WTC11 (cell line): ENCODE data around the gene CDIP1. TPM values are rescaled to one million over a fixed set of nuclear protein-coding genes. Genes with fewer than 3 reads are reported as not detected.

Experiments used
- ATAC-seq: fragments of 200-7000 bp; cut with Tn5 transposase; 2 replicates; pipeline ENCODE4 v1.10.0; 2021; ENCODE audit warnings: mild to moderate bottlenecking, moderate library complexity
- CTCF ChIA-PET: fragments of 300-600 bp; sonication (Branson Sonifier 250); formaldehyde crosslinking; loops from one replicate; lab custom pipeline; 2021; ENCODE audit warnings: antibody characterized with exemption; lab: Charles Lee
- POLR2A ChIA-PET: fragments of 350-600 bp; sonication (Branson Sonifier 250); formaldehyde crosslinking; loops from one replicate; lab custom pipeline; 2021; ENCODE audit warnings: antibody characterized with exemption; lab: Charles Lee
- DNase-seq: peaks from one replicate; pipeline ENCODE4 v3.0.0; 2021; ENCODE audit warnings: low spot score
- H3K27ac Mint-ChIP-seq: 2 replicates; pipeline ENCODE4 v1.8.0; 2021; ENCODE audit warnings: mixed read lengths
- H3K27me3 Mint-ChIP-seq: 2 replicates; pipeline ENCODE4 v1.8.0; 2021; ENCODE audit warnings: low read depth, mild to moderate bottlenecking, moderate library complexity, mixed read lengths
- H3K36me3 Mint-ChIP-seq: 2 replicates; pipeline ENCODE4 v1.8.0; 2021; ENCODE audit warnings: mixed read lengths
- H3K4me1 Mint-ChIP-seq: 2 replicates; pipeline ENCODE4 v1.8.0; 2022; ENCODE audit warnings: mixed read lengths
- H3K4me3 Mint-ChIP-seq: 2 replicates; pipeline ENCODE4 v1.8.0; 2021; ENCODE audit warnings: mild to moderate bottlenecking, moderate library complexity, mixed read lengths
- H3K9me3 Mint-ChIP-seq: 2 replicates; pipeline ENCODE4 v1.8.0; 2021; ENCODE audit warnings: mixed read lengths
- ETV6 ChIP-seq: sonication (generic); formaldehyde crosslinking; IDR thresholded peaks from 2 replicates; pipeline ENCODE4 v1.8.1; 2022; ENCODE audit warnings: mild to moderate bottlenecking, missing genetic modification reagents
- FOXK1 ChIP-seq: sonication (generic); formaldehyde crosslinking; IDR thresholded peaks from 2 replicates; pipeline ENCODE4 v1.8.0; 2022; ENCODE audit warnings: mild to moderate bottlenecking, moderate library complexity, missing genetic modification reagents
- FOXP1 ChIP-seq: sonication (generic); formaldehyde crosslinking; IDR thresholded peaks from 2 replicates; pipeline ENCODE4 v1.8.0; 2022; ENCODE audit warnings: missing genetic modification reagents, mild to moderate bottlenecking, moderate library complexity, borderline replicate concordance
- HMGA2 ChIP-seq: fragments of 250-450 bp; sonication (Bioruptor Pico); IDR thresholded peaks from 2 replicates; pipeline ENCODE4 v1.4.0; 2021; ENCODE audit warnings: mild to moderate bottlenecking, moderate library complexity
- KAT7 ChIP-seq: sonication (generic); formaldehyde crosslinking; IDR thresholded peaks from 2 replicates; pipeline ENCODE4 v1.8.1; 2023; ENCODE audit warnings: missing genetic modification reagents, mild to moderate bottlenecking, borderline replicate concordance
- TEAD1 ChIP-seq: sonication (generic); formaldehyde crosslinking; IDR thresholded peaks from 2 replicates; pipeline ENCODE4 v1.8.0; 2022; ENCODE audit warnings: mild to moderate bottlenecking, missing genetic modification reagents
- TP53 ChIP-seq: sonication (generic); formaldehyde crosslinking; IDR thresholded peaks from 2 replicates; pipeline ENCODE4 v1.8.1; 2023; ENCODE audit warnings: mild to moderate bottlenecking, missing genetic modification reagents
- total RNA-seq: library from RNA; stranded (reverse); gene quantifications from 3 replicates; pipeline ENCODE4 v1.2.3, GENCODE V29; 2021
- TF ChIP-seq, protein P1 (sequence below): fragments of 200-600 bp; IDR thresholded peaks from 2 replicates; pipeline ENCODE4 v1.8.0; 2022; ENCODE audit warnings: antibody characterized with exemption
- TF ChIP-seq, protein P2 (sequence below): sonication (generic); formaldehyde crosslinking; IDR thresholded peaks from 2 replicates; pipeline ENCODE4 v1.8.0; 2023; ENCODE audit warnings: missing genetic modification reagents, mild to moderate bottlenecking, borderline replicate concordance
- TF ChIP-seq, protein P3 (sequence below): sonication (generic); formaldehyde crosslinking; IDR thresholded peaks from 2 replicates; pipeline ENCODE4 v1.8.1; 2023; ENCODE audit warnings: mild to moderate bottlenecking, moderate library complexity, missing genetic modification reagents
- TF ChIP-seq, protein P4 (sequence below): fragments of 250-450 bp; sonication (Bioruptor Pico); IDR thresholded peaks from 2 replicates; pipeline ENCODE4 v1.9.0; 2021; ENCODE audit warnings: mild to moderate bottlenecking
- TF ChIP-seq, protein P5 (sequence below): sonication (generic); formaldehyde crosslinking; IDR thresholded peaks from 2 replicates; pipeline ENCODE4 v1.8.0; 2022; ENCODE audit warnings: mild to moderate bottlenecking, missing genetic modification reagents
- TF ChIP-seq, protein P6 (sequence below): fragments of 250-450 bp; sonication (Bioruptor Pico); IDR thresholded peaks from 2 replicates; pipeline ENCODE4 v1.9.0; 2021; ENCODE audit warnings: mild to moderate bottlenecking
- TF ChIP-seq, protein P7 (sequence below): sonication (generic); formaldehyde crosslinking; IDR thresholded peaks from 2 replicates; pipeline ENCODE4 v1.8.0; 2022; ENCODE audit warnings: mild to moderate bottlenecking, missing genetic modification reagents
- TF ChIP-seq, protein P8 (sequence below): sonication (generic); formaldehyde crosslinking; IDR thresholded peaks from 2 replicates; pipeline ENCODE4 v1.8.0; 2022; ENCODE audit warnings: mild to moderate bottlenecking, missing genetic modification reagents
- TF ChIP-seq, protein P9 (sequence below): sonication (generic); formaldehyde crosslinking; IDR thresholded peaks from 2 replicates; pipeline ENCODE4 v1.8.0; 2023; ENCODE audit warnings: mild to moderate bottlenecking, missing genetic modification reagents

CDIP1 gene
- total RNA-seq, 1 experiment from 2014 or later: 68.9 TPM

DNA sequence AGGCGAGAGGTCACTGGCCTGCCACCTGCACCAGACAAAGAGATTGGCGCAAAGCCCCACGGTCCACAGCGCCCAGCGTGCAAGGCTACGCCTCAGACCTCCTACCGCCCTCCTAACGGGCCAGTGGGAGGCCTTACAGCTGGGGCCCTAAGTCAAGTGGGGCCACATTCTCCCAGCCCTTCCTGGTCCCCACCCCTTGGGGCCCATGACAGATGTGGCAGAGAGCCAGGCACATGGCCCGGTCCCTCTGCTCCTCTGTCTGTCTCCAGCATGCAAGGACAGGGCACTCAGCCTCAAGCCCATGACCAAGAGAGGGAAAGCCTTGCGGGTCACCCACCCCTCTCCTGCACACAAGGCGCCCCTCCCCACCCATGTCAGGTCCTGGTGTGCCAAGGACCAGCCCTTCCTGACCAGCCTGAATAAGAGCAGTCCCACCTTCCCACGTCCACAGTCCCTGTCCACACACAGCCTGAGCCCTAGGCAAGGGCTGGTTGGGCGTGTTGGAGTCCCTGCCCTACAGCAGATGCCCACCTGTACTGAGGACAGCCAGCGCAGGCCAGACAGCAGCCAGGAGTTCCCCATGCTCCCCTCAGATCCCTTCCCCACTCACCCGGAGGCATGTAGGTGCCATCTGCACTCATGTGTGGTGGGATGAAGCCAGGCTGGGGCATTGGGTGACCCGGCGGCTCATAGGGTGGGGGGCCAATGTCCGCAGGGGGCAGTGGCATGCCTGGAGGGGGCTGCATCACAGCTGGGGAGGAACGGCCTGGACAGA is 25.3 kb downstream of the CDIP1 start (continued):
- TF ChIP-seq, protein P1, sequence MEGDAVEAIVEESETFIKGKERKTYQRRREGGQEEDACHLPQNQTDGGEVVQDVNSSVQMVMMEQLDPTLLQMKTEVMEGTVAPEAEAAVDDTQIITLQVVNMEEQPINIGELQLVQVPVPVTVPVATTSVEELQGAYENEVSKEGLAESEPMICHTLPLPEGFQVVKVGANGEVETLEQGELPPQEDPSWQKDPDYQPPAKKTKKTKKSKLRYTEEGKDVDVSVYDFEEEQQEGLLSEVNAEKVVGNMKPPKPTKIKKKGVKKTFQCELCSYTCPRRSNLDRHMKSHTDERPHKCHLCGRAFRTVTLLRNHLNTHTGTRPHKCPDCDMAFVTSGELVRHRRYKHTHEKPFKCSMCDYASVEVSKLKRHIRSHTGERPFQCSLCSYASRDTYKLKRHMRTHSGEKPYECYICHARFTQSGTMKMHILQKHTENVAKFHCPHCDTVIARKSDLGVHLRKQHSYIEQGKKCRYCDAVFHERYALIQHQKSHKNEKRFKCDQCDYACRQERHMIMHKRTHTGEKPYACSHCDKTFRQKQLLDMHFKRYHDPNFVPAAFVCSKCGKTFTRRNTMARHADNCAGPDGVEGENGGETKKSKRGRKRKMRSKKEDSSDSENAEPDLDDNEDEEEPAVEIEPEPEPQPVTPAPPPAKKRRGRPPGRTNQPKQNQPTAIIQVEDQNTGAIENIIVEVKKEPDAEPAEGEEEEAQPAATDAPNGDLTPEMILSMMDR: no peak

DNA sequence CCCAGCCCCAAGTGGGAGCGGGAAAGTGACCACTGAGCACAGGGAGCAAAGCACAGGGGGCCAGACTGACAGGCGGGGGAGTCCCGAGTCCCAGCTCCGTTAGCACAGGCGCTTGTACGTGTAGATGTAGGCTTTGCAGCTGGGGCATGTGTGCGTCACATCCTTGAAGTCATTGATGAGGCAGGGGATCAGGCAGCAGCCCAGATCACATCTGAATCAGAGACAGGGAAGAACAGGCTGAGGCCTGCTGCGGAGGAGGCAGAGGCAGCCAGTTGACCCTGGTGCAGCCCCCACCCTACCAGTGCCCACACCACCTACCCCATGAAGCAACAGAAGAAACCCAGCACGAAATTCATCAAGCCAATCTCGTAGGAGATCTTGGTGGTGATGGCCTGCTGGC is 26.1 kb downstream of the CDIP1 start:
- DNase-seq (no peak), ATAC-seq (no peak)
- peak overlapping the region; percentile 61; the same call in 1 of the 2 replicates for H3K27ac Mint-ChIP-seq
- no peaks in the 10 kb centered on the region for H3K9me3 Mint-ChIP-seq
- peaks cover 10% of the 10 kb centered on the region; the same call in 1 of the 2 replicates for H3K36me3 Mint-ChIP-seq
- H3K27me3 Mint-ChIP-seq: no peaks in the 10 kb centered on the region
- ChIA-PET POLR2A (interaction anchor here (1.5 kb wide), 1 partner anchor 61 kb away, joined by 3 read pairs; no protein-coding TSS in a partner anchor), CTCF (interaction anchor here (0.6 to 2.0 kb wide), 5 partner anchors 38 to 170 kb away, joined by 3 to 15 read pairs (median 5); no protein-coding TSS in a partner anchor)
- H3K4me1 Mint-ChIP-seq: peaks cover 7% of the 10 kb centered on the region; the same call in 1 of the 2 replicates
- no peak overlapping the region for H3K4me3 Mint-ChIP-seq
- TF ChIP-seq, protein P2, sequence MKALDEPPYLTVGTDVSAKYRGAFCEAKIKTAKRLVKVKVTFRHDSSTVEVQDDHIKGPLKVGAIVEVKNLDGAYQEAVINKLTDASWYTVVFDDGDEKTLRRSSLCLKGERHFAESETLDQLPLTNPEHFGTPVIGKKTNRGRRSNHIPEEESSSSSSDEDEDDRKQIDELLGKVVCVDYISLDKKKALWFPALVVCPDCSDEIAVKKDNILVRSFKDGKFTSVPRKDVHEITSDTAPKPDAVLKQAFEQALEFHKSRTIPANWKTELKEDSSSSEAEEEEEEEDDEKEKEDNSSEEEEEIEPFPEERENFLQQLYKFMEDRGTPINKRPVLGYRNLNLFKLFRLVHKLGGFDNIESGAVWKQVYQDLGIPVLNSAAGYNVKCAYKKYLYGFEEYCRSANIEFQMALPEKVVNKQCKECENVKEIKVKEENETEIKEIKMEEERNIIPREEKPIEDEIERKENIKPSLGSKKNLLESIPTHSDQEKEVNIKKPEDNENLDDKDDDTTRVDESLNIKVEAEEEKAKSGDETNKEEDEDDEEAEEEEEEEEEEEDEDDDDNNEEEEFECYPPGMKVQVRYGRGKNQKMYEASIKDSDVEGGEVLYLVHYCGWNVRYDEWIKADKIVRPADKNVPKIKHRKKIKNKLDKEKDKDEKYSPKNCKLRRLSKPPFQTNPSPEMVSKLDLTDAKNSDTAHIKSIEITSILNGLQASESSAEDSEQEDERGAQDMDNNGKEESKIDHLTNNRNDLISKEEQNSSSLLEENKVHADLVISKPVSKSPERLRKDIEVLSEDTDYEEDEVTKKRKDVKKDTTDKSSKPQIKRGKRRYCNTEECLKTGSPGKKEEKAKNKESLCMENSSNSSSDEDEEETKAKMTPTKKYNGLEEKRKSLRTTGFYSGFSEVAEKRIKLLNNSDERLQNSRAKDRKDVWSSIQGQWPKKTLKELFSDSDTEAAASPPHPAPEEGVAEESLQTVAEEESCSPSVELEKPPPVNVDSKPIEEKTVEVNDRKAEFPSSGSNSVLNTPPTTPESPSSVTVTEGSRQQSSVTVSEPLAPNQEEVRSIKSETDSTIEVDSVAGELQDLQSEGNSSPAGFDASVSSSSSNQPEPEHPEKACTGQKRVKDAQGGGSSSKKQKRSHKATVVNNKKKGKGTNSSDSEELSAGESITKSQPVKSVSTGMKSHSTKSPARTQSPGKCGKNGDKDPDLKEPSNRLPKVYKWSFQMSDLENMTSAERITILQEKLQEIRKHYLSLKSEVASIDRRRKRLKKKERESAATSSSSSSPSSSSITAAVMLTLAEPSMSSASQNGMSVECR: no peak
- TF ChIP-seq, protein P3, sequence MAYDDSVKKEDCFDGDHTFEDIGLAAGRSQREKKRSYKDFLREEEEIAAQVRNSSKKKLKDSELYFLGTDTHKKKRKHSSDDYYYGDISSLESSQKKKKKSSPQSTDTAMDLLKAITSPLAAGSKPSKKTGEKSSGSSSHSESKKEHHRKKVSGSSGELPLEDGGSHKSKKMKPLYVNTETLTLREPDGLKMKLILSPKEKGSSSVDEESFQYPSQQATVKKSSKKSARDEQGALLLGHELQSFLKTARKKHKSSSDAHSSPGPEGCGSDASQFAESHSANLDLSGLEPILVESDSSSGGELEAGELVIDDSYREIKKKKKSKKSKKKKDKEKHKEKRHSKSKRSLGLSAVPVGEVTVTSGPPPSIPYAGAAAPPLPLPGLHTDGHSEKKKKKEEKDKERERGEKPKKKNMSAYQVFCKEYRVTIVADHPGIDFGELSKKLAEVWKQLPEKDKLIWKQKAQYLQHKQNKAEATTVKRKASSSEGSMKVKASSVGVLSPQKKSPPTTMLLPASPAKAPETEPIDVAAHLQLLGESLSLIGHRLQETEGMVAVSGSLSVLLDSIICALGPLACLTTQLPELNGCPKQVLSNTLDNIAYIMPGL (CRISPR knock-in tag): no peak
- TF ChIP-seq ETV6 (CRISPR knock-in tag): no peak
- TF ChIP-seq TP53 (CRISPR knock-in tag): no peak
- TF ChIP-seq, protein P4, sequence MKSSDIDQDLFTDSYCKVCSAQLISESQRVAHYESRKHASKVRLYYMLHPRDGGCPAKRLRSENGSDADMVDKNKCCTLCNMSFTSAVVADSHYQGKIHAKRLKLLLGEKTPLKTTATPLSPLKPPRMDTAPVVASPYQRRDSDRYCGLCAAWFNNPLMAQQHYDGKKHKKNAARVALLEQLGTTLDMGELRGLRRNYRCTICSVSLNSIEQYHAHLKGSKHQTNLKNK (CRISPR knock-in tag): no peak
- TF ChIP-seq HMGA2 (CRISPR knock-in tag): no peak
- TF ChIP-seq, protein P5, sequence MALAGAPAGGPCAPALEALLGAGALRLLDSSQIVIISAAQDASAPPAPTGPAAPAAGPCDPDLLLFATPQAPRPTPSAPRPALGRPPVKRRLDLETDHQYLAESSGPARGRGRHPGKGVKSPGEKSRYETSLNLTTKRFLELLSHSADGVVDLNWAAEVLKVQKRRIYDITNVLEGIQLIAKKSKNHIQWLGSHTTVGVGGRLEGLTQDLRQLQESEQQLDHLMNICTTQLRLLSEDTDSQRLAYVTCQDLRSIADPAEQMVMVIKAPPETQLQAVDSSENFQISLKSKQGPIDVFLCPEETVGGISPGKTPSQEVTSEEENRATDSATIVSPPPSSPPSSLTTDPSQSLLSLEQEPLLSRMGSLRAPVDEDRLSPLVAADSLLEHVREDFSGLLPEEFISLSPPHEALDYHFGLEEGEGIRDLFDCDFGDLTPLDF (CRISPR knock-in tag): no peak
- TF ChIP-seq, protein P6, sequence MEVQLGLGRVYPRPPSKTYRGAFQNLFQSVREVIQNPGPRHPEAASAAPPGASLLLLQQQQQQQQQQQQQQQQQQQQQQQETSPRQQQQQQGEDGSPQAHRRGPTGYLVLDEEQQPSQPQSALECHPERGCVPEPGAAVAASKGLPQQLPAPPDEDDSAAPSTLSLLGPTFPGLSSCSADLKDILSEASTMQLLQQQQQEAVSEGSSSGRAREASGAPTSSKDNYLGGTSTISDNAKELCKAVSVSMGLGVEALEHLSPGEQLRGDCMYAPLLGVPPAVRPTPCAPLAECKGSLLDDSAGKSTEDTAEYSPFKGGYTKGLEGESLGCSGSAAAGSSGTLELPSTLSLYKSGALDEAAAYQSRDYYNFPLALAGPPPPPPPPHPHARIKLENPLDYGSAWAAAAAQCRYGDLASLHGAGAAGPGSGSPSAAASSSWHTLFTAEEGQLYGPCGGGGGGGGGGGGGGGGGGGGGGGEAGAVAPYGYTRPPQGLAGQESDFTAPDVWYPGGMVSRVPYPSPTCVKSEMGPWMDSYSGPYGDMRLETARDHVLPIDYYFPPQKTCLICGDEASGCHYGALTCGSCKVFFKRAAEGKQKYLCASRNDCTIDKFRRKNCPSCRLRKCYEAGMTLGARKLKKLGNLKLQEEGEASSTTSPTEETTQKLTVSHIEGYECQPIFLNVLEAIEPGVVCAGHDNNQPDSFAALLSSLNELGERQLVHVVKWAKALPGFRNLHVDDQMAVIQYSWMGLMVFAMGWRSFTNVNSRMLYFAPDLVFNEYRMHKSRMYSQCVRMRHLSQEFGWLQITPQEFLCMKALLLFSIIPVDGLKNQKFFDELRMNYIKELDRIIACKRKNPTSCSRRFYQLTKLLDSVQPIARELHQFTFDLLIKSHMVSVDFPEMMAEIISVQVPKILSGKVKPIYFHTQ: no peak
- TF ChIP-seq TEAD1 (CRISPR knock-in tag): no peak
- TF ChIP-seq FOXK1: no peak
- TF ChIP-seq, protein P7, sequence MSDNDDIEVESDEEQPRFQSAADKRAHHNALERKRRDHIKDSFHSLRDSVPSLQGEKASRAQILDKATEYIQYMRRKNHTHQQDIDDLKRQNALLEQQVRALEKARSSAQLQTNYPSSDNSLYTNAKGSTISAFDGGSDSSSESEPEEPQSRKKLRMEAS (CRISPR knock-in tag): no peak
- TF ChIP-seq, protein P8, sequence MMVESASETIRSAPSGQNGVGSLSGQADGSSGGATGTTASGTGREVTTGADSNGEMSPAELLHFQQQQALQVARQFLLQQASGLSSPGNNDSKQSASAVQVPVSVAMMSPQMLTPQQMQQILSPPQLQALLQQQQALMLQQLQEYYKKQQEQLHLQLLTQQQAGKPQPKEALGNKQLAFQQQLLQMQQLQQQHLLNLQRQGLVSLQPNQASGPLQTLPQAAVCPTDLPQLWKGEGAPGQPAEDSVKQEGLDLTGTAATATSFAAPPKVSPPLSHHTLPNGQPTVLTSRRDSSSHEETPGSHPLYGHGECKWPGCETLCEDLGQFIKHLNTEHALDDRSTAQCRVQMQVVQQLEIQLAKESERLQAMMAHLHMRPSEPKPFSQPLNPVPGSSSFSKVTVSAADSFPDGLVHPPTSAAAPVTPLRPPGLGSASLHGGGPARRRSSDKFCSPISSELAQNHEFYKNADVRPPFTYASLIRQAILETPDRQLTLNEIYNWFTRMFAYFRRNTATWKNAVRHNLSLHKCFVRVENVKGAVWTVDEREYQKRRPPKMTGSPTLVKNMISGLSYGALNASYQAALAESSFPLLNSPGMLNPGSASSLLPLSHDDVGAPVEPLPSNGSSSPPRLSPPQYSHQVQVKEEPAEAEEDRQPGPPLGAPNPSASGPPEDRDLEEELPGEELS (CRISPR knock-in tag): no peak
- TF ChIP-seq, protein P9, sequence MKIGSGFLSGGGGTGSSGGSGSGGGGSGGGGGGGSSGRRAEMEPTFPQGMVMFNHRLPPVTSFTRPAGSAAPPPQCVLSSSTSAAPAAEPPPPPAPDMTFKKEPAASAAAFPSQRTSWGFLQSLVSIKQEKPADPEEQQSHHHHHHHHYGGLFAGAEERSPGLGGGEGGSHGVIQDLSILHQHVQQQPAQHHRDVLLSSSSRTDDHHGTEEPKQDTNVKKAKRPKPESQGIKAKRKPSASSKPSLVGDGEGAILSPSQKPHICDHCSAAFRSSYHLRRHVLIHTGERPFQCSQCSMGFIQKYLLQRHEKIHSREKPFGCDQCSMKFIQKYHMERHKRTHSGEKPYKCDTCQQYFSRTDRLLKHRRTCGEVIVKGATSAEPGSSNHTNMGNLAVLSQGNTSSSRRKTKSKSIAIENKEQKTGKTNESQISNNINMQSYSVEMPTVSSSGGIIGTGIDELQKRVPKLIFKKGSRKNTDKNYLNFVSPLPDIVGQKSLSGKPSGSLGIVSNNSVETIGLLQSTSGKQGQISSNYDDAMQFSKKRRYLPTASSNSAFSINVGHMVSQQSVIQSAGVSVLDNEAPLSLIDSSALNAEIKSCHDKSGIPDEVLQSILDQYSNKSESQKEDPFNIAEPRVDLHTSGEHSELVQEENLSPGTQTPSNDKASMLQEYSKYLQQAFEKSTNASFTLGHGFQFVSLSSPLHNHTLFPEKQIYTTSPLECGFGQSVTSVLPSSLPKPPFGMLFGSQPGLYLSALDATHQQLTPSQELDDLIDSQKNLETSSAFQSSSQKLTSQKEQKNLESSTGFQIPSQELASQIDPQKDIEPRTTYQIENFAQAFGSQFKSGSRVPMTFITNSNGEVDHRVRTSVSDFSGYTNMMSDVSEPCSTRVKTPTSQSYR (CRISPR knock-in tag): no peak
- no peak for TF ChIP-seq KAT7 (CRISPR knock-in tag)
- TF ChIP-seq FOXP1 (CRISPR knock-in tag): no peak
